ENCODE results near the gene SESTD1. TPM values are rescaled to one million over a fixed set of nuclear protein-coding genes. Genes with fewer than 3 reads are reported as not detected.
"Not testable (repeated sequence)": the region's sequence is repeated elsewhere in the genome, so short reads cannot be mapped to it uniquely, and the experiment has no call there.

The SESTD1 gene
- total RNA-seq, 1 donor from 2014 or later = 29.7 TPM

- H3K4me1 ChIP-seq (ENCODE audit: control insufficient read depth in 3 of 3, insufficient read depth in 3 of 3, low read length in 3 of 3) = no peaks in the 10 kb centered on the region
- no peak overlapping the region for H3K9ac ChIP-seq (ENCODE audit: low read depth in 1 of 3, low read length in 3 of 3)
- no peak overlapping the region for H3K27ac ChIP-seq (ENCODE audit: low read depth, low read length)
Measured at GRCh38 chr2:179098080-179098689, 166.4 kb downstream of the SESTD1 start.

GRCh38 chr2:179097131-179097530, 167.5 kb downstream of the SESTD1 start:
- no peak overlapping the region for H3K4me3 ChIP-seq (ENCODE audit: low read length in 3 of 3)
- no peaks in the 10 kb centered on the region for H3K9me3 ChIP-seq (ENCODE audit: control insufficient read depth in 3 of 3, low read length in 3 of 3)
- no peaks in the 10 kb centered on the region for H3K27me3 ChIP-seq (ENCODE audit: control insufficient read depth in 3 of 3, insufficient read depth in 3 of 3, low read length in 3 of 3)
- no peak overlapping the region for H3K27ac ChIP-seq (ENCODE audit: low read depth, low read length)
- no peak overlapping the region for H3K9ac ChIP-seq (ENCODE audit: low read depth in 1 of 3, low read length in 3 of 3)
- no peaks in the 10 kb centered on the region for H3K36me3 ChIP-seq (ENCODE audit: control insufficient read depth in 3 of 3, insufficient read depth in 3 of 3, low read length in 3 of 3)
- H3K4me1 ChIP-seq (ENCODE audit: control insufficient read depth in 3 of 3, insufficient read depth in 3 of 3, low read length in 3 of 3) = no peaks in the 10 kb centered on the region

More at GRCh38 chr2:179098080-179098689, 166.4 kb downstream of the SESTD1 start:
- Histone ChIP-seq H3K9me3 (ENCODE audit: control insufficient read depth in 3 of 3, low read length in 3 of 3) (no peaks in the 10 kb centered on the region), H3K27me3 (ENCODE audit: control insufficient read depth in 3 of 3, insufficient read depth in 3 of 3, low read length in 3 of 3) (no peaks in the 10 kb centered on the region), H3K4me3 (ENCODE audit: low read length in 3 of 3) (no peak overlapping the region), H3K36me3 (ENCODE audit: control insufficient read depth in 3 of 3, insufficient read depth in 3 of 3, low read length in 3 of 3) (no peaks in the 10 kb centered on the region)

GRCh38 chr2:179096090-179096489, 168.5 kb downstream of the SESTD1 start:
- no peaks in the 10 kb centered on the region for H3K36me3 ChIP-seq (ENCODE audit: control insufficient read depth in 3 of 3, insufficient read depth in 3 of 3, low read length in 3 of 3)
- no peak overlapping the region for H3K4me3 ChIP-seq (ENCODE audit: low read length in 3 of 3)
- H3K9me3 ChIP-seq (ENCODE audit: control insufficient read depth in 3 of 3, low read length in 3 of 3) = no peaks in the 10 kb centered on the region
- no peaks in the 10 kb centered on the region for H3K27me3 ChIP-seq (ENCODE audit: control insufficient read depth in 3 of 3, insufficient read depth in 3 of 3, low read length in 3 of 3)
- H3K27ac ChIP-seq (ENCODE audit: low read depth, low read length) = no peak overlapping the region
- H3K4me1 ChIP-seq (ENCODE audit: control insufficient read depth in 3 of 3, insufficient read depth in 3 of 3, low read length in 3 of 3) = no peaks in the 10 kb centered on the region
- no peak overlapping the region for H3K9ac ChIP-seq (ENCODE audit: low read depth in 1 of 3, low read length in 3 of 3)

- H3K9me3 ChIP-seq (ENCODE audit: control insufficient read depth in 3 of 3, low read length in 3 of 3); H3K36me3 ChIP-seq (ENCODE audit: control insufficient read depth in 3 of 3, insufficient read depth in 3 of 3, low read length in 3 of 3); H3K4me1 ChIP-seq (ENCODE audit: control insufficient read depth in 3 of 3, insufficient read depth in 3 of 3, low read length in 3 of 3); H3K4me3 ChIP-seq (ENCODE audit: low read length in 3 of 3); H3K27me3 ChIP-seq (ENCODE audit: control insufficient read depth in 3 of 3, insufficient read depth in 3 of 3, low read length in 3 of 3); H3K27ac ChIP-seq (ENCODE audit: low read depth, low read length); H3K9ac ChIP-seq (ENCODE audit: low read depth in 1 of 3, low read length in 3 of 3): not testable (repeated sequence)
Measured at GRCh38 chr2:179092912-179093311, 171.7 kb downstream of the SESTD1 start.

- no peak overlapping the region for H3K4me3 ChIP-seq (ENCODE audit: low read length in 3 of 3)
- no peak overlapping the region for H3K27ac ChIP-seq (ENCODE audit: low read depth, low read length)
- no peaks in the 10 kb centered on the region for H3K9me3 ChIP-seq (ENCODE audit: control insufficient read depth in 3 of 3, low read length in 3 of 3)
- H3K9ac ChIP-seq (ENCODE audit: low read depth in 1 of 3, low read length in 3 of 3) = no peak overlapping the region
- no peaks in the 10 kb centered on the region for H3K36me3 ChIP-seq (ENCODE audit: control insufficient read depth in 3 of 3, insufficient read depth in 3 of 3, low read length in 3 of 3)
- H3K4me1 ChIP-seq (ENCODE audit: control insufficient read depth in 3 of 3, insufficient read depth in 3 of 3, low read length in 3 of 3) = no peaks in the 10 kb centered on the region
- no peaks in the 10 kb centered on the region for H3K27me3 ChIP-seq (ENCODE audit: control insufficient read depth in 3 of 3, insufficient read depth in 3 of 3, low read length in 3 of 3)
Measured at GRCh38 chr2:179082697-179083096, 181.9 kb downstream of the SESTD1 start.

- Histone ChIP-seq H3K27ac (ENCODE audit: low read depth, low read length) (no peak overlapping the region), H3K4me3 (ENCODE audit: low read length in 3 of 3) (no peak overlapping the region), H3K36me3 (ENCODE audit: control insufficient read depth in 3 of 3, insufficient read depth in 3 of 3, low read length in 3 of 3) (no peaks in the 10 kb centered on the region), H3K9ac (ENCODE audit: low read depth in 1 of 3, low read length in 3 of 3) (no peak overlapping the region), H3K9me3 (ENCODE audit: control insufficient read depth in 3 of 3, low read length in 3 of 3) (no peaks in the 10 kb centered on the region), H3K27me3 (ENCODE audit: control insufficient read depth in 3 of 3, insufficient read depth in 3 of 3, low read length in 3 of 3) (no peaks in the 10 kb centered on the region), H3K4me1 (ENCODE audit: control insufficient read depth in 3 of 3, insufficient read depth in 3 of 3, low read length in 3 of 3) (no peaks in the 10 kb centered on the region)
Measured at GRCh38 chr2:179081954-179082353, 182.7 kb downstream of the SESTD1 start.

- Histone ChIP-seq H3K4me1 (ENCODE audit: control insufficient read depth in 3 of 3, insufficient read depth in 3 of 3, low read length in 3 of 3) (no peaks in the 10 kb centered on the region), H3K36me3 (ENCODE audit: control insufficient read depth in 3 of 3, insufficient read depth in 3 of 3, low read length in 3 of 3) (no peaks in the 10 kb centered on the region), H3K27ac (ENCODE audit: low read depth, low read length) (no peak overlapping the region), H3K9ac (ENCODE audit: low read depth in 1 of 3, low read length in 3 of 3) (no peak overlapping the region), H3K9me3 (ENCODE audit: control insufficient read depth in 3 of 3, low read length in 3 of 3) (no peaks in the 10 kb centered on the region), H3K4me3 (ENCODE audit: low read length in 3 of 3) (no peak overlapping the region), H3K27me3 (ENCODE audit: control insufficient read depth in 3 of 3, insufficient read depth in 3 of 3, low read length in 3 of 3) (no peaks in the 10 kb centered on the region)
Measured at GRCh38 chr2:179072527-179072926, 192.1 kb downstream of the SESTD1 start.

- Histone ChIP-seq H3K4me1 (ENCODE audit: control insufficient read depth in 3 of 3, insufficient read depth in 3 of 3, low read length in 3 of 3) (no peaks in the 10 kb centered on the region), H3K9me3 (ENCODE audit: control insufficient read depth in 3 of 3, low read length in 3 of 3) (no peaks in the 10 kb centered on the region), H3K27me3 (ENCODE audit: control insufficient read depth in 3 of 3, insufficient read depth in 3 of 3, low read length in 3 of 3) (no peaks in the 10 kb centered on the region), H3K36me3 (ENCODE audit: control insufficient read depth in 3 of 3, insufficient read depth in 3 of 3, low read length in 3 of 3) (no peaks in the 10 kb centered on the region), H3K9ac (ENCODE audit: low read depth in 1 of 3, low read length in 3 of 3) (no peak overlapping the region), H3K4me3 (ENCODE audit: low read length in 3 of 3) (no peak overlapping the region), H3K27ac (ENCODE audit: low read depth, low read length) (no peak overlapping the region)
Measured at GRCh38 chr2:179071810-179072355, 192.7 kb downstream of the SESTD1 start.

GRCh38 chr2:179070895-179071294, 193.7 kb downstream of the SESTD1 start:
- H3K36me3 ChIP-seq (ENCODE audit: control insufficient read depth in 3 of 3, insufficient read depth in 3 of 3, low read length in 3 of 3) = no peaks in the 10 kb centered on the region
- H3K9ac ChIP-seq (ENCODE audit: low read depth in 1 of 3, low read length in 3 of 3) = no peak overlapping the region
- no peaks in the 10 kb centered on the region for H3K4me1 ChIP-seq (ENCODE audit: control insufficient read depth in 3 of 3, insufficient read depth in 3 of 3, low read length in 3 of 3)
- no peak overlapping the region for H3K4me3 ChIP-seq (ENCODE audit: low read length in 3 of 3)
- no peak overlapping the region for H3K27ac ChIP-seq (ENCODE audit: low read depth, low read length)
- no peaks in the 10 kb centered on the region for H3K27me3 ChIP-seq (ENCODE audit: control insufficient read depth in 3 of 3, insufficient read depth in 3 of 3, low read length in 3 of 3)
- H3K9me3 ChIP-seq (ENCODE audit: control insufficient read depth in 3 of 3, low read length in 3 of 3) = no peaks in the 10 kb centered on the region

- no peak overlapping the region for H3K9ac ChIP-seq (ENCODE audit: low read depth in 1 of 3, low read length in 3 of 3)
- H3K36me3 ChIP-seq (ENCODE audit: control insufficient read depth in 3 of 3, insufficient read depth in 3 of 3, low read length in 3 of 3) = no peaks in the 10 kb centered on the region
- H3K9me3 ChIP-seq (ENCODE audit: control insufficient read depth in 3 of 3, low read length in 3 of 3) = no peaks in the 10 kb centered on the region
- no peaks in the 10 kb centered on the region for H3K27me3 ChIP-seq (ENCODE audit: control insufficient read depth in 3 of 3, insufficient read depth in 3 of 3, low read length in 3 of 3)
- no peak overlapping the region for H3K27ac ChIP-seq (ENCODE audit: low read depth, low read length)
- no peaks in the 10 kb centered on the region for H3K4me1 ChIP-seq (ENCODE audit: control insufficient read depth in 3 of 3, insufficient read depth in 3 of 3, low read length in 3 of 3)
- H3K4me3 ChIP-seq (ENCODE audit: low read length in 3 of 3) = no peak overlapping the region
Measured at GRCh38 chr2:179069685-179070084, 194.9 kb downstream of the SESTD1 start.

Data from skeletal muscle tissue (tissue), 4 donors.